ENCODE measurements around the gene ZNF438.
A peak's percentile ranks its signal among the peaks of the same experiment; 100 is the strongest.

Gene ZNF438

GRCh38 chr10:30829901-30830300 is 201.8 kb downstream of the ZNF438 start:
- no peak for TF ChIP-seq CTCF (conservative IDR thresholded peaks at IDR 0.05; ENCODE audit: low read depth, low read length)
- DNase-seq (ENCODE audit: low read depth): no peak

GRCh38 chr10:30828680-30829079 is 203.0 kb downstream of the ZNF438 start:
- no peak for TF ChIP-seq CTCF (conservative IDR thresholded peaks at IDR 0.05; ENCODE audit: low read depth, low read length)
- H3K4me3 ChIP-seq (ENCODE audit: low read length): no peak overlapping the region
- no peak for DNase-seq (ENCODE audit: low read depth)

More at GRCh38 chr10:30829901-30830300, 201.8 kb downstream of the ZNF438 start:
- H3K4me3 ChIP-seq (ENCODE audit: low read length): no peak overlapping the region

- DNase-seq (ENCODE audit: low read depth): no peak
- no peak for TF ChIP-seq CTCF (conservative IDR thresholded peaks at IDR 0.05; ENCODE audit: low read depth, low read length)
These were observed 203.5 kb downstream of the ZNF438 start for GRCh38 chr10:30828164-30828563.

GRCh38 chr10:30827531-30828120 is 204.0 kb downstream of the ZNF438 start:
- peak overlapping the region; percentile 7 for H3K4me3 ChIP-seq (ENCODE audit: low read length)
- TF ChIP-seq CTCF (conservative IDR thresholded peaks at IDR 0.05; ENCODE audit: low read depth, low read length): no peak
- peak; percentile 84 for DNase-seq (ENCODE audit: low read depth)

More at GRCh38 chr10:30828164-30828563, 203.5 kb downstream of the ZNF438 start:
- H3K4me3 ChIP-seq (ENCODE audit: low read length): peak overlapping the region; percentile 7

- no peak for DNase-seq (ENCODE audit: low read depth)
- TF ChIP-seq CTCF (conservative IDR thresholded peaks at IDR 0.05; ENCODE audit: low read depth, low read length): no peak
- no peak overlapping the region for H3K4me3 ChIP-seq (ENCODE audit: low read length)
These were observed 205.0 kb downstream of the ZNF438 start for GRCh38 chr10:30826679-30827078.

GRCh38 chr10:30825495-30825894 is 206.2 kb downstream of the ZNF438 start:
- no peak for TF ChIP-seq CTCF (conservative IDR thresholded peaks at IDR 0.05; ENCODE audit: low read depth, low read length)
- no peak for DNase-seq (ENCODE audit: low read depth)
- H3K4me3 ChIP-seq (ENCODE audit: low read length): no peak overlapping the region

- H3K4me3 ChIP-seq (ENCODE audit: low read length): no peak overlapping the region
- DNase-seq (ENCODE audit: low read depth): no peak
- no peak for TF ChIP-seq CTCF (conservative IDR thresholded peaks at IDR 0.05; ENCODE audit: low read depth, low read length)
These were observed 206.6 kb downstream of the ZNF438 start for GRCh38 chr10:30825022-30825421.
